ENCODE data around the gene ADAMTS4.

Gene ADAMTS4

DNA sequence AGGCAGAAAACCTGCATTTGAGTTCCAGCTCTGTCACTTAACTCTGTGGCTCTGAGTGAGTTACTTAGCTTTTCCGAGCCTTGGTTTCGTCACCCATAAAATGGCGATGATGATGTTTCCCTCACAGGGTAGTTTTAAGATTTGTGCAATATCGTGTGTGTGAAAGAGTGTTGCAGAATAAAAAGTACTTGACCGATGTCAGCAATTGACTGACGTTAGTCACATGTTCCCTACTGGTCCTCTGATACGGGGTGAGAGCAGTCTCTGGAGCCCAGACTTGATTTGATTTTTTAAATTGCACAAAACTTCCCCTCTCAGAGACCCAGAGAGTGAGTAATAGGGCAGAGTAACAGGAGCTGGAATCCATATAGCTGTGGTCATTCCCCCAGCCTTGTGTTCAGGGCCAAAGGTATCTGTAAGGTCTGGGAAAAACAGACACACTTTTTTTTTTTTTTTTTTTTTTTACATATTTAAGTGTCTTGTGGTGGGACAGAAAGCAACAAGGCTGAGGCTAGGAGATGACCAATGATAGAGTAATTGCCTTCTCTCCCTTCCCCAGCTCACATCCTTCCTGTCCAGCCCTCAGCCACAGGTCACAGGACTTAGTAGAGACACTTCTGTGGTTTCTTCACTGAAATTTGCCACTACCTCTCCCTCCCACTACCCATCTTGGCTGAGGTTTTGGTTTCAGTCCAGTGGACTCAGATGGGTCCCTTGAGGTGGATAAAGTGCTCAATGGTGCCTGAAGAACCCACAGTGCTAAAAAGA lies 18.3 kb upstream of the ADAMTS4 start:
- peaks cover 29% of the 10 kb centered on the region for H3K36me3 ChIP-seq (ENCODE audit: insufficient read depth, low read length)
- no peak for DNase-seq
- H3K27me3 ChIP-seq (ENCODE audit: insufficient read depth, low read length, poor library complexity): no peaks in the 10 kb centered on the region
- no peak for ATAC-seq (ENCODE audit: insufficient read depth, low read depth)
- H3K27ac ChIP-seq (ENCODE audit: low read length): no peak overlapping the region
- no peaks in the 10 kb centered on the region for H3K4me1 ChIP-seq (ENCODE audit: insufficient read depth, low read length)
- TF ChIP-seq, protein P1, sequence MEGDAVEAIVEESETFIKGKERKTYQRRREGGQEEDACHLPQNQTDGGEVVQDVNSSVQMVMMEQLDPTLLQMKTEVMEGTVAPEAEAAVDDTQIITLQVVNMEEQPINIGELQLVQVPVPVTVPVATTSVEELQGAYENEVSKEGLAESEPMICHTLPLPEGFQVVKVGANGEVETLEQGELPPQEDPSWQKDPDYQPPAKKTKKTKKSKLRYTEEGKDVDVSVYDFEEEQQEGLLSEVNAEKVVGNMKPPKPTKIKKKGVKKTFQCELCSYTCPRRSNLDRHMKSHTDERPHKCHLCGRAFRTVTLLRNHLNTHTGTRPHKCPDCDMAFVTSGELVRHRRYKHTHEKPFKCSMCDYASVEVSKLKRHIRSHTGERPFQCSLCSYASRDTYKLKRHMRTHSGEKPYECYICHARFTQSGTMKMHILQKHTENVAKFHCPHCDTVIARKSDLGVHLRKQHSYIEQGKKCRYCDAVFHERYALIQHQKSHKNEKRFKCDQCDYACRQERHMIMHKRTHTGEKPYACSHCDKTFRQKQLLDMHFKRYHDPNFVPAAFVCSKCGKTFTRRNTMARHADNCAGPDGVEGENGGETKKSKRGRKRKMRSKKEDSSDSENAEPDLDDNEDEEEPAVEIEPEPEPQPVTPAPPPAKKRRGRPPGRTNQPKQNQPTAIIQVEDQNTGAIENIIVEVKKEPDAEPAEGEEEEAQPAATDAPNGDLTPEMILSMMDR (IDR thresholded peaks at IDR 0.05; ENCODE audit: borderline replicate concordance, extremely low read depth, low read length, poor library complexity, severe bottlenecking): no peak
- TF ChIP-seq EZH2 (IDR thresholded peaks at IDR 0.05; ENCODE audit: borderline replicate concordance, low read depth, low read length, severe bottlenecking): no peak
- no peak overlapping the region for H3K9ac ChIP-seq (ENCODE audit: low read depth, low read length)
- H2AFZ ChIP-seq (ENCODE audit: low read depth, low read length): no peak overlapping the region
- no peaks in the 10 kb centered on the region for H3K79me2 ChIP-seq (ENCODE audit: insufficient read depth, low read length)
- no peaks in the 10 kb centered on the region for H3K9me3 ChIP-seq (ENCODE audit: insufficient read depth, low read length, severe bottlenecking)
- no peak overlapping the region for H3K4me2 ChIP-seq (ENCODE audit: insufficient read depth, low read length)
- no peak overlapping the region for H3K4me3 ChIP-seq (ENCODE audit: low read depth in 1 of 2, low read length in 2 of 2)
- H4K20me1 ChIP-seq (ENCODE audit: insufficient read depth, low read length): no peaks in the 10 kb centered on the region

DNA sequence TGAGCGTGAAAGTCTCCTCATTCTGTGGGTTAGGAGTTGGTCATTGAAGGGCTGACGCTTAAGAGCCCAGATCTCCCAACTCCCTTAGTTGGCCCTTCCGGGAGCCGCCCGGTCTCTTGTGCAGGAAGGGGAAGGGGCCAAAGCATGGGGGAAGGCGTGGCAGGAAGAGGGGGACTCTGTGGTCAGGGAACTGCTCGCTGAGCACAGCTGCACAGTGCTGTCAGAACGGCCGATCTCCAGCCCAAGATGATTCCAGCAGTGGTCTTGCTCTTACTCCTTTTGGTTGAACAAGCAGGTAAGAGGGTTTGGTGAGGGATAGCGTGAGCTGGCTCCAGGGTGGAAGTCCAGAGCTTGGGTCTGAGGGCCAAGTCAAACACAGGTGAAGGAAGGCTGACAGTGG lies 16.2 kb upstream of the ADAMTS4 start, which contains the start of gene FCER1G:
Gene FCER1G (plus strand): TSS at position 220 of the 400 bp plus-strand sequence. CDS start 27 bp downstream, at position 247.
- peak; percentile 31; the same call in 1 of the 3 replicates for ATAC-seq (ENCODE audit: insufficient read depth, low read depth)
- H3K4me2 ChIP-seq (ENCODE audit: insufficient read depth, low read length): no peak within 1 kb of the TSS
- no peaks in the 10 kb centered on the region for H3K9me3 ChIP-seq (ENCODE audit: insufficient read depth, low read length, severe bottlenecking)
- H3K4me1 ChIP-seq (ENCODE audit: insufficient read depth, low read length): no peaks in the 10 kb centered on the region
- no peak for DNase-seq
- no peak within 1 kb of the TSS for H3K27ac ChIP-seq (ENCODE audit: low read length)
- no peak for TF ChIP-seq EZH2 (IDR thresholded peaks at IDR 0.05; ENCODE audit: borderline replicate concordance, low read depth, low read length, severe bottlenecking)
- TF ChIP-seq, protein P1 (IDR thresholded peaks at IDR 0.05; ENCODE audit: borderline replicate concordance, extremely low read depth, low read length, poor library complexity, severe bottlenecking): no peak
- no peak within 1 kb of the TSS for H3K9ac ChIP-seq (ENCODE audit: low read depth, low read length)
- no peak within 1 kb of the TSS for H3K4me3 ChIP-seq (ENCODE audit: low read depth in 1 of 2, low read length in 2 of 2)
- peaks cover 49% of the 10 kb centered on the region for H3K36me3 ChIP-seq (ENCODE audit: insufficient read depth, low read length)
- no peak within 1 kb of the TSS for H2AFZ ChIP-seq (ENCODE audit: low read depth, low read length)
- H4K20me1 ChIP-seq (ENCODE audit: insufficient read depth, low read length): no peaks in the 10 kb centered on the region
- no peaks in the 10 kb centered on the region for H3K79me2 ChIP-seq (ENCODE audit: insufficient read depth, low read length)
- no peaks in the 10 kb centered on the region for H3K27me3 ChIP-seq (ENCODE audit: insufficient read depth, low read length, poor library complexity)

DNA sequence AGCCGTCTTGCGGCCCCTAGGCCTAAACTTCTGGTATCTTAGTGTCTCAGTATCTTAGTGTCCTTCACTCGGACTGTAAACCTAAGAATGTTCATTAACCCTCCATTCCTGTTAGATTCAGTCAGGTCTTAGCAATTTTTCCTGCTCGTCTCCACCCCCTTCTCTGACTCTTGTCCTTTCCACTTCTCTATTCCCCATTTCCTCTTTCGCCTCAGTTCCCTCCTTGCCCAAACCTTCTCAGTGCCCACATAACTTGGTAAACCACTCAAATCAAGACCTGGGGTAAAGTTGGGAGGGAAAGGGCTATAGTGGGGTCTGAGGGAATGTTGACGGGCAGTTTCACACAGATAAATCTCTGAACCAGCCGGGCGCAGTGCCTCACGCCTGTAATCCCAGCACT lies 15.5 kb upstream of the ADAMTS4 start:
- TF ChIP-seq EZH2 (IDR thresholded peaks at IDR 0.05; ENCODE audit: borderline replicate concordance, low read depth, low read length, severe bottlenecking): no peak
- TF ChIP-seq, protein P1 (IDR thresholded peaks at IDR 0.05; ENCODE audit: borderline replicate concordance, extremely low read depth, low read length, poor library complexity, severe bottlenecking): no peak
- H3K27me3 ChIP-seq (ENCODE audit: insufficient read depth, low read length, poor library complexity): no peaks in the 10 kb centered on the region
- no peaks in the 10 kb centered on the region for H3K79me2 ChIP-seq (ENCODE audit: insufficient read depth, low read length)
- H3K9ac ChIP-seq (ENCODE audit: low read depth, low read length): no peak overlapping the region
- ATAC-seq (ENCODE audit: insufficient read depth, low read depth) (no peak), DNase-seq (no peak)
- H3K9me3 ChIP-seq (ENCODE audit: insufficient read depth, low read length, severe bottlenecking): no peaks in the 10 kb centered on the region
- H4K20me1 ChIP-seq (ENCODE audit: insufficient read depth, low read length): no peaks in the 10 kb centered on the region
- no peak overlapping the region for H3K4me3 ChIP-seq (ENCODE audit: low read depth in 1 of 2, low read length in 2 of 2)
- H3K27ac ChIP-seq (ENCODE audit: low read length): no peak overlapping the region
- no peaks in the 10 kb centered on the region for H3K4me1 ChIP-seq (ENCODE audit: insufficient read depth, low read length)
- H2AFZ ChIP-seq (ENCODE audit: low read depth, low read length): no peak overlapping the region
- H3K4me2 ChIP-seq (ENCODE audit: insufficient read depth, low read length): no peak overlapping the region
- H3K36me3 ChIP-seq (ENCODE audit: insufficient read depth, low read length): peaks cover 56% of the 10 kb centered on the region
